GM12878 (cell line): ENCODE results near the gene PROX1. TPM values are rescaled to one million over a fixed set of nuclear protein-coding genes. Genes with fewer than 3 reads are reported as not detected.

Experiments used
- ATAC-seq: fragments of 200-7000 bp; cut with Tn5 transposase; 3 replicates; pipeline ENCODE4 v1.9.1; 2020; ENCODE audit warnings: mild to moderate bottlenecking, moderate library complexity
- BruUV-seq: library from RNA; stranded (reverse); fragments of 400-500 nt; replicated peaks from 2 replicates; lab custom pipeline; 2021; lab: Mats Ljungman, UMichigan
- CTCF ChIA-PET: fragments of 300-600 bp; sonication (Branson Sonifier 250); formaldehyde crosslinking; extraction: SDS; loops from one replicate; lab custom pipeline; 2021; ENCODE audit warnings: inconsistent platforms; lab: Yijun Ruan, JAX
- POLR2A ChIA-PET: fragments of 350-600 bp; formaldehyde crosslinking; extraction: SDS; loops from one replicate; lab custom pipeline; 2021; ENCODE audit warnings: inconsistent platforms; lab: Charles Lee
- RAD21 ChIA-PET: fragments of 300-600 bp; sonication (Branson Sonifier 250); formaldehyde crosslinking; loops from one replicate; lab custom pipeline; 2023; ENCODE audit warnings: antibody characterized with exemption; ENCODE audit not compliant: unreplicated experiment; lab: Charles Lee
- SMC1A ChIA-PET: fragments of 300-600 bp; sonication (Branson Sonifier 250); formaldehyde crosslinking; loops from one replicate; lab custom pipeline; 2023; ENCODE audit not compliant: unreplicated experiment, uncharacterized antibody; lab: Charles Lee
- DNase-seq: peaks from one replicate; pipeline ENCODE4 v3.0.0-alpha.2; 2011; ENCODE audit warnings: low read depth, low spot score
- FAIRE-seq: peaks from 3 replicates; lab custom pipeline; 2011; peaks lifted over from hg19 to GRCh38; lab: Jason Lieb, UNC
- H2AFZ ChIP-seq: 2 replicates; pipeline ENCODE4 v1.6.0; 2011; ENCODE audit warnings: low read depth, low read length, control low read depth; ENCODE audit not compliant: control insufficient read depth
- H3K27ac ChIP-seq: 2 replicates; pipeline ENCODE4 v1.5.1; 2011; ENCODE audit warnings: control low read depth; ENCODE audit not compliant: control insufficient read depth, insufficient read depth
- H3K27me3 ChIP-seq, 2 experiments: replicated peaks in 1 of 2; 2 replicates each; pipeline versions ENCODE4 v1.6.0 to v1.6.1; 2011; ENCODE audit warnings: low read length in 1 of 2; ENCODE audit not compliant: control insufficient read depth in 2 of 2, insufficient read depth in 2 of 2
- H3K36me3 ChIP-seq, 2 experiments: 2 replicates each; pipeline ENCODE4 v1.5.1; 2011; ENCODE audit warnings: low read length in 1 of 2; ENCODE audit not compliant: control insufficient read depth in 2 of 2, insufficient read depth in 2 of 2
- H3K4me1 ChIP-seq: 2 replicates; pipeline ENCODE4 v1.6.1; 2011; ENCODE audit warnings: mild to moderate bottlenecking, low read length, moderate library complexity, mixed read lengths; ENCODE audit not compliant: control insufficient read depth, insufficient read depth
- H3K4me2 ChIP-seq: 2 replicates; pipeline ENCODE4 v1.6.0; 2011; ENCODE audit warnings: control low read depth; ENCODE audit not compliant: control insufficient read depth, insufficient read depth
- H3K4me3 ChIP-seq: fragments of 200-600 bp; sonication (generic); 2 replicates; pipeline ENCODE4 v1.5.1; 2016
- H3K79me2 ChIP-seq: 2 replicates; pipeline ENCODE4 v1.6.0; 2011; ENCODE audit warnings: low read length; ENCODE audit not compliant: control insufficient read depth, insufficient read depth
- H3K9ac ChIP-seq: 2 replicates; pipeline ENCODE4 v1.8.0; 2011; ENCODE audit warnings: low read length, control low read depth, mixed read lengths; ENCODE audit not compliant: control insufficient read depth, insufficient read depth
- H3K9me3 ChIP-seq: replicated peaks from 3 replicates; pipeline ENCODE4 v1.5.1; 2011; ENCODE audit warnings: mild to moderate bottlenecking, low read length; ENCODE audit not compliant: control insufficient read depth, insufficient read depth
- H4K20me1 ChIP-seq: 2 replicates; pipeline ENCODE4 v1.6.0; 2011; ENCODE audit not compliant: control insufficient read depth, insufficient read depth
- CREB1 ChIP-seq: IDR thresholded peaks from 2 replicates; pipeline ENCODE4 v1.6.1; 2012; ENCODE audit warnings: low read depth, mild to moderate bottlenecking, inconsistent platforms
- MEF2A ChIP-seq: IDR thresholded peaks from 2 replicates; pipeline ENCODE4 v1.6.1; 2011; ENCODE audit warnings: low read depth, mild to moderate bottlenecking, low read length, moderate library complexity; ENCODE audit not compliant: insufficient read depth
- MEF2B ChIP-seq: fragments of 450-650 bp; IDR thresholded peaks from 2 replicates; pipeline ENCODE4 v1.6.1; 2018; ENCODE audit warnings: mild to moderate bottlenecking, moderate library complexity; ENCODE audit not compliant: partially characterized antibody, poor library complexity, severe bottlenecking
- PAX5 ChIP-seq: IDR thresholded peaks from 2 replicates; pipeline ENCODE4 v1.6.1; 2011; ENCODE audit warnings: low read depth, low read length, borderline replicate concordance
- PBX3 ChIP-seq: IDR thresholded peaks from 2 replicates; pipeline ENCODE4 v1.6.1; 2011; ENCODE audit warnings: mild to moderate bottlenecking, low read depth, low read length, moderate library complexity; ENCODE audit not compliant: insufficient replicate concordance
- POLR2A ChIP-seq: IDR thresholded peaks from 2 replicates; pipeline ENCODE4 v1.6.1; 2011; ENCODE audit warnings: low read depth, mild to moderate bottlenecking, low read length
- POLR2AphosphoS2 ChIP-seq: IDR thresholded peaks from 2 replicates; pipeline ENCODE4 v1.6.1; 2011; ENCODE audit warnings: low read depth, mild to moderate bottlenecking, low read length, improper control_type of control experiment, moderate library complexity
- RCOR1 ChIP-seq: conservative IDR thresholded peaks from 2 replicates; pipeline ENCODE4 v1.6.1; 2012; ENCODE audit warnings: low read depth, low read length, improper control_type of control experiment
- SIN3A ChIP-seq: IDR thresholded peaks from 2 replicates; pipeline ENCODE4 v1.6.1; 2012; ENCODE audit warnings: low read depth, low read length, improper control_type of control experiment
- ZNF207 ChIP-seq: fragments of 450-650 bp; IDR thresholded peaks from 2 replicates; pipeline ENCODE4 v1.6.1; 2014; ENCODE audit warnings: antibody characterized with exemption, mild to moderate bottlenecking, borderline replicate concordance
- ZNF384 ChIP-seq: IDR thresholded peaks from 2 replicates; pipeline ENCODE4 v1.6.1; 2012; ENCODE audit warnings: low read depth, mild to moderate bottlenecking, low read length, improper control_type of control experiment, borderline replicate concordance
- WGBS: methylation state at CpG from one replicate; pipeline ENCODE4 v1.1.6; 2016; ENCODE audit warnings: low lambda C conversion rate; ENCODE audit not compliant: insufficient replicate concordance, insufficient coverage; ENCODE audit errors: missing lambda C conversion rate; 5-methylcytosine and 5-hydroxymethylcytosine counted together
- in situ Hi-C: fragments of 300-500 bp; cut with MboI; formaldehyde crosslinking; loops from 9 replicates; pipeline ENCODE4 v1.14.3; 2018; ENCODE audit warnings: mixed read lengths
- intact Hi-C: fragments of 100-400 bp; cut with micrococcal nuclease; formaldehyde crosslinking; loops from one replicate; pipeline ENCODE4 v1.14.2; 2022; ENCODE audit not compliant: unreplicated experiment
- polyA plus RNA-seq, 11 experiments: library from polyadenylated mRNA; depleted of rRNA in 4 of 11; unstranded in 6 of 11; stranded (reverse) in 5 of 11; fragments of >200 nt; fragmentation: Nextera tagmentation in 4 of 11; fragmentation: Illumina TruSeq in 1 of 11; extraction: Ambion mirVana in 4 of 11; extraction: Trizol in 1 of 11; gene quantifications; 1 replicate in 1 of 11; 2 replicates in 10 of 11; pipeline versions ENCODE4 v1.2.1 to v1.2.3, GENCODE V29; 2011 to 2016; ENCODE audit warnings: inconsistent platforms in 2 of 11, missing spikeins in 2 of 11, low read depth in 1 of 11
- total RNA-seq, 4 experiments: library from RNA; depleted of rRNA in 3 of 4; stranded (reverse); fragments of >200 nt in 3 of 4; fragmentation: Illumina TruSeq in 1 of 4; extraction: Trizol in 1 of 4; gene quantifications; 2 replicates each; pipeline versions ENCODE4 v1.2.1 to v1.2.3, GENCODE V29; 2013 to 2021

The PROX1 gene
- total and polyA plus RNA-seq, 10 of the 15 experiments (the other 5 are each of a cell fraction or from before 2014, with no cell fraction given) = under 0.01 to 0.44 (median 0.03) TPM; not detected in 4

- H2AFZ ChIP-seq = no peak overlapping the region
These were observed 97.6 kb downstream of the PROX1 start for GRCh38 chr1:214085325-214085724.

More at GRCh38 chr1:214085325-214085724, 97.6 kb downstream of the PROX1 start:
- H3K79me2 ChIP-seq = no peaks in the 10 kb centered on the region
- no peak for FAIRE-seq
- DNase-seq = no peak
- H3K27me3 ChIP-seq = no peaks in the 10 kb centered on the region
- no peaks in the 10 kb centered on the region for H3K36me3 ChIP-seq
- in situ Hi-C loops (no loop called here), intact Hi-C loops (no loop called here)
- RAD21 ChIA-PET = no interaction called here
- SMC1A ChIA-PET = no interaction called here
- WGBS = 43% methylated on average over 2 of the region's 2 CpGs
- H3K4me1 ChIP-seq = no peaks in the 10 kb centered on the region
- H4K20me1 ChIP-seq = no peaks in the 10 kb centered on the region
- BruUV-seq = no TSS peak
- POLR2A ChIA-PET = no interaction called here
- CTCF ChIA-PET = interaction anchor here (0.8 to 1.4 kb wide), 2 partner anchors 73 to 543 kb away, joined by 3 read pairs; no protein-coding TSS in a partner anchor
- H3K4me2 ChIP-seq = no peak overlapping the region
- no peak for TF ChIP-seq POLR2A
- TF ChIP-seq RCOR1 = no peak
- no peak for TF ChIP-seq PBX3
- no peak for TF ChIP-seq ZNF384
- no peak for TF ChIP-seq CREB1
- TF ChIP-seq POLR2AphosphoS2 = no peak
- TF ChIP-seq MEF2A = no peak
- TF ChIP-seq ZNF207 = no peak
- TF ChIP-seq SIN3A = no peak
- no peak for TF ChIP-seq MEF2B
- TF ChIP-seq PAX5 = no peak
- H3K4me3 ChIP-seq = no peak overlapping the region
- no peaks in the 10 kb centered on the region for H3K9me3 ChIP-seq
- no peak overlapping the region for H3K27ac ChIP-seq
- H3K9ac ChIP-seq = no peak overlapping the region
- no peak for ATAC-seq
